SK-N-SH treated with all-trans-retinoic acid at 6 μM for 48 hours (cell line): ENCODE data around the gene PSMC3IP.

ENCODE experiments used
- ATAC-seq: fragments of 200-7000 bp; cut with Tn5 transposase; 3 replicates; pipeline ENCODE4 v1.9.1; 2020; ENCODE audit warnings: mild to moderate bottlenecking, moderate library complexity
- ARNTL ChIP-seq: fragments of 450-650 bp; formaldehyde crosslinking; IDR thresholded peaks from 2 replicates; pipeline ENCODE4 v1.5.0; 2020; ENCODE audit warnings: low read depth, mild to moderate bottlenecking, moderate library complexity, borderline replicate concordance
- BACH2 ChIP-seq: fragments of 250-450 bp; sonication (Bioruptor Pico); IDR thresholded peaks from 2 replicates; pipeline ENCODE4 v1.9.0; 2021; ENCODE audit warnings: mild to moderate bottlenecking, borderline replicate concordance
- CREB5 ChIP-seq: fragments of 250-450 bp; sonication (Bioruptor Pico); IDR thresholded peaks from 2 replicates; pipeline ENCODE4 v1.5.1; 2020; ENCODE audit warnings: low read depth, mild to moderate bottlenecking, moderate library complexity
- CSDC2 ChIP-seq: fragments of 250-450 bp; sonication (Bioruptor Pico); IDR thresholded peaks from 2 replicates; pipeline ENCODE4 v1.5.0; 2020; ENCODE audit warnings: mild to moderate bottlenecking, moderate library complexity
- ESRRG ChIP-seq: fragments of 250-450 bp; sonication (Bioruptor Pico); IDR thresholded peaks from 2 replicates; pipeline ENCODE4 v1.6.1; 2021; ENCODE audit warnings: mild to moderate bottlenecking
- GLIS3 ChIP-seq: fragments of 250-450 bp; sonication (Bioruptor Pico); IDR thresholded peaks from 2 replicates; pipeline ENCODE4 v1.5.0; 2020; ENCODE audit warnings: mild to moderate bottlenecking, moderate library complexity
- ISL1 ChIP-seq: fragments of 250-450 bp; sonication (Bioruptor Pico); IDR thresholded peaks from 2 replicates; pipeline ENCODE4 v2.1.2; 2022; ENCODE audit warnings: mild to moderate bottlenecking, moderate library complexity
- OSR1 ChIP-seq: fragments of 250-450 bp; sonication (Bioruptor Pico); IDR thresholded peaks from 2 replicates; pipeline ENCODE4 v1.8.0; 2022; ENCODE audit warnings: moderate library complexity, mild to moderate bottlenecking, inconsistent platforms
- PPARA ChIP-seq: fragments of 250-450 bp; sonication (Bioruptor Pico); IDR thresholded peaks from 2 replicates; pipeline ENCODE4 v1.5.0; 2020; ENCODE audit warnings: mild to moderate bottlenecking, borderline replicate concordance
- RARB ChIP-seq: fragments of 250-450 bp; sonication (Bioruptor Pico); IDR thresholded peaks from 2 replicates; pipeline ENCODE4 v1.8.0; 2021; ENCODE audit warnings: mild to moderate bottlenecking, moderate library complexity
- SNAI2 ChIP-seq: fragments of 250-450 bp; sonication (Bioruptor Pico); IDR thresholded peaks from 2 replicates; pipeline ENCODE4 v1.5.0; 2020; ENCODE audit warnings: mild to moderate bottlenecking, moderate library complexity
- TCF4 ChIP-seq: fragments of 250-450 bp; sonication (Bioruptor Pico); IDR thresholded peaks from 2 replicates; pipeline ENCODE4 v1.8.0; 2021; ENCODE audit warnings: mild to moderate bottlenecking, moderate library complexity, borderline replicate concordance
- TOX ChIP-seq: fragments of 250-450 bp; sonication (Bioruptor Pico); IDR thresholded peaks from 2 replicates; pipeline ENCODE4 v1.8.0; 2021; ENCODE audit warnings: mild to moderate bottlenecking, moderate library complexity, borderline replicate concordance
- ZC3H10 ChIP-seq: fragments of 250-450 bp; sonication (Bioruptor Pico); IDR thresholded peaks from 2 replicates; pipeline ENCODE4 v1.5.1; 2021; ENCODE audit warnings: mild to moderate bottlenecking, moderate library complexity
- ZFP3 ChIP-seq: fragments of 250-450 bp; sonication (Bioruptor Pico); IDR thresholded peaks from 2 replicates; pipeline ENCODE4 v1.5.0; 2020; ENCODE audit warnings: mild to moderate bottlenecking, moderate library complexity
- ZFP30 ChIP-seq: fragments of 450-650 bp; formaldehyde crosslinking; IDR thresholded peaks from 2 replicates; pipeline ENCODE4 v1.5.0; 2022; ENCODE audit warnings: mild to moderate bottlenecking, moderate library complexity
- ZNF70 ChIP-seq: fragments of 450-650 bp; formaldehyde crosslinking; IDR thresholded peaks from 2 replicates; pipeline ENCODE4 v1.5.0; 2020; ENCODE audit warnings: mild to moderate bottlenecking, moderate library complexity
- ZNF8 ChIP-seq: fragments of 450-650 bp; formaldehyde crosslinking; IDR thresholded peaks from 2 replicates; pipeline ENCODE4 v1.5.0; 2020; ENCODE audit warnings: mild to moderate bottlenecking, moderate library complexity
- TF ChIP-seq, protein P1 (sequence below): fragments of 250-450 bp; sonication (Bioruptor Pico); IDR thresholded peaks from 2 replicates; pipeline ENCODE4 v1.5.1; 2021; ENCODE audit warnings: mild to moderate bottlenecking, moderate library complexity
- TF ChIP-seq, protein P2 (sequence below): fragments of 250-450 bp; sonication (Bioruptor Pico); IDR thresholded peaks from 2 replicates; pipeline ENCODE4 v1.8.0; 2021; ENCODE audit warnings: low read depth, mild to moderate bottlenecking, moderate library complexity, borderline replicate concordance

PSMC3IP gene

GRCh38 chr17:42547698-42548069 lies 29.8 kb downstream of the PSMC3IP start:
- TF ChIP-seq, protein P1, sequence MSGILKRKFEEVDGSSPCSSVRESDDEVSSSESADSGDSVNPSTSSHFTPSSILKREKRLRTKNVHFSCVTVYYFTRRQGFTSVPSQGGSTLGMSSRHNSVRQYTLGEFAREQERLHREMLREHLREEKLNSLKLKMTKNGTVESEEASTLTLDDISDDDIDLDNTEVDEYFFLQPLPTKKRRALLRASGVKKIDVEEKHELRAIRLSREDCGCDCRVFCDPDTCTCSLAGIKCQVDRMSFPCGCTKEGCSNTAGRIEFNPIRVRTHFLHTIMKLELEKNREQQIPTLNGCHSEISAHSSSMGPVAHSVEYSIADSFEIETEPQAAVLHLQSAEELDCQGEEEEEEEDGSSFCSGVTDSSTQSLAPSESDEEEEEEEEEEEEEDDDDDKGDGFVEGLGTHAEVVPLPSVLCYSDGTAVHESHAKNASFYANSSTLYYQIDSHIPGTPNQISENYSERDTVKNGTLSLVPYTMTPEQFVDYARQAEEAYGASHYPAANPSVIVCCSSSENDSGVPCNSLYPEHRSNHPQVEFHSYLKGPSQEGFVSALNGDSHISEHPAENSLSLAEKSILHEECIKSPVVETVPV: no peak
- TF ChIP-seq OSR1 (no peak), PPARA (no peak), CREB5 (no peak)

DNA sequence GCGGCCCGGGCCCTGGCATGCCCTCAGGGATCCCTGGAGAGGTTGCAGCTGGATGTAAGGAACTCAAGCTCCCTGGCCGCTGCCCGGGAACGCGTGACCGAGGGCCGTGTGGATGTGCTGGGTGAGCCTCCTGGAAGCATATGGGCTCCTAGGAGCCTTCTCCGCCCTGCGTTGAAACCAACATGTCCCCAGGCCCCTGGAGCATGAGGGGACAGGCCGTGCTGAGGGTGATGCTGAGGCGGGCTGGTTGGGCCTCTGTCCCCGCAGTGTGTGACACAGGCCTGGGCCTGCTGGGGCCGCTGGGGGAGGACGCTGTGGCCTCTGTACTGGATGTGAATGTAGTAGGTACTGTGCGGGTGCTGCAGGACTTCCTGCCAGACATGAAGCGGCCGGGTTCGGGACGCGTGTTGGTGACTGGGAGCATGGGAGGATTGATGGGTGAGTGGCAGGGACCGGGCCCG lies 30.5 kb downstream of the PSMC3IP start:
- TF ChIP-seq CSDC2 (CRISPR knock-in tag) (no peak), ZFP30 (CRISPR knock-in tag) (no peak), TCF4 (CRISPR knock-in tag) (no peak), RARB (CRISPR knock-in tag) (no peak), ZNF70 (CRISPR knock-in tag) (no peak), ZC3H10 (CRISPR knock-in tag) (no peak), BACH2 (CRISPR knock-in tag) (no peak), ESRRG (CRISPR knock-in tag) (no peak), ZFP3 (CRISPR knock-in tag) (no peak)
- TF ChIP-seq, protein P2, sequence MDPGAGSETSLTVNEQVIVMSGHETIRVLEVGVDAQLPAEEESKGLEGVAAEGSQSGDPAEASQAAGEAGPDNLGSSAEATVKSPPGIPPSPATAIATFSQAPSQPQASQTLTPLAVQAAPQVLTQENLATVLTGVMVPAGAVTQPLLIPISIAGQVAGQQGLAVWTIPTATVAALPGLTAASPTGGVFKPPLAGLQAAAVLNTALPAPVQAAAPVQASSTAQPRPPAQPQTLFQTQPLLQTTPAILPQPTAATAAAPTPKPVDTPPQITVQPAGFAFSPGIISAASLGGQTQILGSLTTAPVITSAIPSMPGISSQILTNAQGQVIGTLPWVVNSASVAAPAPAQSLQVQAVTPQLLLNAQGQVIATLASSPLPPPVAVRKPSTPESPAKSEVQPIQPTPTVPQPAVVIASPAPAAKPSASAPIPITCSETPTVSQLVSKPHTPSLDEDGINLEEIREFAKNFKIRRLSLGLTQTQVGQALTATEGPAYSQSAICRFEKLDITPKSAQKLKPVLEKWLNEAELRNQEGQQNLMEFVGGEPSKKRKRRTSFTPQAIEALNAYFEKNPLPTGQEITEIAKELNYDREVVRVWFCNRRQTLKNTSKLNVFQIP (CRISPR knock-in tag): no peak
- peak; percentile 12 for ATAC-seq

More at GRCh38 chr17:42547698-42548069, 29.8 kb downstream of the PSMC3IP start:
- no peak for ATAC-seq

DNA sequence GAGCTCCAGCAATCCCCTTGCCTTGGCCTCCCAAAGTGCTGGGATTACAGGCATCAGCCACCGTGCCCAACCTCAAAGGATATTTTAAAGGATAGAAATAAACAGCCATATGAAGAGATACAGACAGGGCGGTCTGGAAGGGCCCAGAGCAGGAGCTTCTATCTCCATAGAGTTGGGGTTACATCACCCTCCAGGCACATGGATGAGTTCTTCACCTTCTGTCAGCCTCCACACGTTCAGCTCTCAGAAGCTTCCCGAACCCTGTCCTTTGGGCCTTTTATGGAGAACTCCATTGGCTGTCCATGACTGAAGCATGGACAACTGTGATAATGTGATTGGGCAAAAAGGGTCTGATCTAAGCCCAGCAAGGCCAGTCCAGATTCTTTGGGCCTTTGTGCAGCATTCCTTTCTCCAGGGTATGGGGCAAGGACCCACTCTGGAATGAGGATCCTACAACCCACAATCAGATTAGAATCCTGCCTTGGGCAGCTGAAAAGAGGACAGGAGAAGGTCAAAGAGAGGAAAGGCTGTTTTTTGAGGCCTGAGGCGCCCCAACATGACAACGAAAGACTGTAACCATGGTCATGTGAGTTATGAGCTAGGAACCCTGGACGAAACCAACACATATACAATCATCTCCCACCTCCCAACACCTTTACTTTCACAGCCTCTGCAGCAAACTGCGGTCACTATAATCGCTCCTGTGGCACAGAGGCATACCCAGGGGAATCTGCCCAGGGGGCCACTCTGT lies 31.6 kb downstream of the PSMC3IP start:
- peak; percentile 18 for ATAC-seq

GRCh38 chr17:42544874-42545283 lies 32.6 kb downstream of the PSMC3IP start:
- TF ChIP-seq TOX (no peak), OSR1 (no peak), SNAI2 (no peak), GLIS3 (no peak), TCF4 (CRISPR knock-in tag) (no peak), ARNTL (no peak), ZNF8 (CRISPR knock-in tag) (no peak), ZFP30 (CRISPR knock-in tag) (no peak), ESRRG (CRISPR knock-in tag) (no peak), BACH2 (CRISPR knock-in tag) (no peak)
- TF ChIP-seq, protein P1: no peak
- no peak for ATAC-seq

GRCh38 chr17:42543190-42544079 lies 34.1 kb downstream of the PSMC3IP start:
- ATAC-seq: no peak
- TF ChIP-seq ISL1: no peak
- no peak for TF ChIP-seq ZNF70 (CRISPR knock-in tag)
- no peak for TF ChIP-seq RARB (CRISPR knock-in tag)
- no peak for TF ChIP-seq CREB5
